Activated CD4-positive, alpha-beta T cell treated with anti-CD3 and anti-CD28 coated beads for 48 hours (primary cell): ENCODE measurements around the gene MCF2.

ENCODE experiments used
- DNase-seq: peaks from one replicate; pipeline ENCODE4 v3.0.0-alpha.2; 2020

MCF2 gene

GRCh38 chrX:139596068-139596467, 111.9 kb downstream of the MCF2 start:
- DNase-seq, result no peak

- DNase-seq, result no peak
Measured at GRCh38 chrX:139585613-139586012, 122.4 kb downstream of the MCF2 start.

GRCh38 chrX:139581068-139581467, 126.9 kb downstream of the MCF2 start:
- no peak for DNase-seq

- DNase-seq, result no peak
Measured at GRCh38 chrX:139566981-139567380, 141.0 kb downstream of the MCF2 start.

- DNase-seq, result no peak
Measured at GRCh38 chrX:139563251-139563650, 144.7 kb downstream of the MCF2 start.

- DNase-seq, result no peak
Measured at GRCh38 chrX:139560221-139560620, 147.7 kb downstream of the MCF2 start.

- peak; percentile 7 for DNase-seq
Measured at GRCh38 chrX:139559383-139560042, 148.5 kb downstream of the MCF2 start.

- no peak for DNase-seq
Measured at GRCh38 chrX:139554991-139555675, 152.8 kb downstream of the MCF2 start.

- DNase-seq, result no peak
Measured at GRCh38 chrX:139554376-139554775, 153.6 kb downstream of the MCF2 start.

- DNase-seq, result no peak
Measured at GRCh38 chrX:139544591-139544990, 163.4 kb downstream of the MCF2 start.

- no peak for DNase-seq
Measured at GRCh38 chrX:139543920-139544319, 164.0 kb downstream of the MCF2 start.

GRCh38 chrX:139542652-139543051, 165.3 kb downstream of the MCF2 start:
- DNase-seq, result no peak

- no peak for DNase-seq
Measured at GRCh38 chrX:139538907-139539790, 168.8 kb downstream of the MCF2 start.

GRCh38 chrX:139533444-139533843, 174.5 kb downstream of the MCF2 start:
- DNase-seq, result no peak

GRCh38 chrX:139532834-139533233, 175.1 kb downstream of the MCF2 start:
- no peak for DNase-seq
